ENCODE results near the gene POLR2E.

DNA sequence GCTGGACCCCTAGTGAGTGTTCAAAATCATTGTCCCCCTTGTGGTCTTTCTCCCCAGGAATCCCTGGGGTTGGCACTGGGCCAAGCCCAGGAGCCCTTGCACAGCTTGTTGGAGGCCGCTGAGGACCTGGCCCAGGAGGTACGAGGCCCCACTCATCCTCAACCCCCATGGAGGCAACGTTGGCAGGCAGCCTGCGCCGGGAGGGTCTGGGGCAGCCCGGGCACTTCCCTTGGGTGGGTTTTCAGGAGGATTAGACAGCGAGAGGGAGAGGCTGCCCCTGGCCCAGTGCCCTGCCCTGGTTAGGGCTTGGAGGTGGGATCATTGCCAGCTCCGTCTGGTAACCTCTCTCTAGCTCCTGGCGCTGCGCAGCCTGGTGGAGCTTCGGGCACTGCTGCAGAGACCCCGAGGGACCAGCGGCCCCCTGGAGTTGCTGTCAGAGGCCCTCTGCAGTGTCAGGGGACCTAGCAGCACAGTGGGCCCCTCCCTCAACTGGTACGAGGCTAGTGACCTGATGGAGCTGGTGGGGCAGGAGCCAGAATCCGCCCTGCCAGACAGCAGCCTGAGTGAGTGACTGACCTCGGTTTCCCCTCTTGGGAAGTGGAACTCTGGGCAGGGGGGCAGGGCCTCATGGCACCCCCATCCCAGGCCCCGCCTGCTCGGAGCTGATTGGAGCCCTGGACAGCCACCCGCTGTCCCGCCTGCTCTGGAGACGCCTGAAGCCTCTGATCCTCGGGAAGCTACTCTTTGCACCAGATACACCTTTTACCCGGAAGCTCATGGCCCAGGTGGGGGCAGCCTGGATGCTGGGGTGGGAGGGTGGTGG lies 52.3 kb downstream of the POLR2E start:
- TF ChIP-seq, protein P1, sequence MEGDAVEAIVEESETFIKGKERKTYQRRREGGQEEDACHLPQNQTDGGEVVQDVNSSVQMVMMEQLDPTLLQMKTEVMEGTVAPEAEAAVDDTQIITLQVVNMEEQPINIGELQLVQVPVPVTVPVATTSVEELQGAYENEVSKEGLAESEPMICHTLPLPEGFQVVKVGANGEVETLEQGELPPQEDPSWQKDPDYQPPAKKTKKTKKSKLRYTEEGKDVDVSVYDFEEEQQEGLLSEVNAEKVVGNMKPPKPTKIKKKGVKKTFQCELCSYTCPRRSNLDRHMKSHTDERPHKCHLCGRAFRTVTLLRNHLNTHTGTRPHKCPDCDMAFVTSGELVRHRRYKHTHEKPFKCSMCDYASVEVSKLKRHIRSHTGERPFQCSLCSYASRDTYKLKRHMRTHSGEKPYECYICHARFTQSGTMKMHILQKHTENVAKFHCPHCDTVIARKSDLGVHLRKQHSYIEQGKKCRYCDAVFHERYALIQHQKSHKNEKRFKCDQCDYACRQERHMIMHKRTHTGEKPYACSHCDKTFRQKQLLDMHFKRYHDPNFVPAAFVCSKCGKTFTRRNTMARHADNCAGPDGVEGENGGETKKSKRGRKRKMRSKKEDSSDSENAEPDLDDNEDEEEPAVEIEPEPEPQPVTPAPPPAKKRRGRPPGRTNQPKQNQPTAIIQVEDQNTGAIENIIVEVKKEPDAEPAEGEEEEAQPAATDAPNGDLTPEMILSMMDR (IDR thresholded peaks at IDR 0.05), result no peak
- TF ChIP-seq POLR2A (IDR thresholded peaks at IDR 0.05), result no peak

All from body of pancreas (tissue), 4 donors.